GM12892 (cell line): ENCODE data around the gene SLC7A8. TPM values are rescaled to one million over a fixed set of nuclear protein-coding genes. Genes with fewer than 3 reads are reported as not detected.
"Not testable (repeated sequence)": the region's sequence is repeated elsewhere in the genome, so short reads cannot be mapped to it uniquely, and the experiment has no call there.

ENCODE experiments used
- DNase-seq: peaks from one replicate; pipeline ENCODE4 v3.0.0; 2011; ENCODE audit not compliant: insufficient read length
- FAIRE-seq: peaks from 2 replicates; lab custom pipeline; 2011; peaks lifted over from hg19 to GRCh38; lab: Jason Lieb, UNC
- POLR2A ChIP-seq: IDR thresholded peaks from 2 replicates; pipeline ENCODE4 v1.6.1; 2011; ENCODE audit warnings: low read depth, low read length, control low read depth
- POLR2AphosphoS5 ChIP-seq: IDR thresholded peaks from 2 replicates; pipeline ENCODE4 v1.6.1; 2011; ENCODE audit warnings: low read depth, low read length, control low read depth
- TAF1 ChIP-seq: IDR thresholded peaks from 2 replicates; pipeline ENCODE4 v1.6.1; 2011; ENCODE audit warnings: low read depth, mild to moderate bottlenecking, control low read depth, low read length, borderline replicate concordance
- polyA plus RNA-seq: library from polyadenylated mRNA; unstranded; fragments of >200 nt; gene quantifications from one replicate; pipeline ENCODE4 v1.2.1, GENCODE V29; 2012; ENCODE audit warnings: missing spikeins, inconsistent platforms; ENCODE audit not compliant: missing spikeins

SLC7A8 gene
- polyA plus RNA-seq: not detected

- no peak for DNase-seq
- TF ChIP-seq POLR2AphosphoS5 (no peak), TAF1 (no peak), POLR2A (no peak)
- no peak for FAIRE-seq
Measured at GRCh38 chr14:23183479-23183878, at the start of gene SLC7A8. TSS of gene SLC7A8 (minus strand) at chr14:23183660. CDS start at chr14:23182914, 746 bp downstream.

DNA sequence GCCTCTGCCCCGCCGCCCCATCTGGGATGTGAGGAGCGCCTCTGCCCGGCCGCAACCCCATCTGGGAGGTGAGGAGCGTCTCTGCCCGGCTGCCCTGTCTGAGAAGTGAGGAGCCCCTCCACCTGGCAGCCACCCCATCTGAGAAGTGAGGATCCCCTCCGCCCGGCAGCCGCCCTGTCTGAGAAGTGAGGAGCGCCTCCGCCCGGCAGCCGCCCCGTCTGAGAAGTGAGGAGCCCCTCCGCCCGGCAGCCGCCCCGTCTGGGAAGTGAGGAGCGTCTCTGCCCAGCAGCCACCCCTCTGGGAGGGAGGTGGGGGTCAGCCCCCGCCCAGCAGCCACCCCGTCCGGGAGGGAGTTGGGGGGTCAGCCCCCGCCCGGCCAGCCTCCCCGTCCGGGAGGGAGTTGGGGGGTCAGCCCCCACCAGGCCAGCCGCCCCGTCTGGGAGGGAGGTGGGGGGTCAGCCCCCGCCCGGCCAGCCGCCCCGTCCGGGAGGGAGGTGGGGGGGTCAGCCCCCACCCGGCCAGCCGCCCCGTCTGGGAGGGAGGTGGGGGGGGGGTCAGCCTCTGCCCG, 48.9 kb upstream of the SLC7A8 start:
- DNase-seq, FAIRE-seq: not testable (repeated sequence)

- FAIRE-seq: no peak
- TF ChIP-seq POLR2A: no peak
- no peak for TF ChIP-seq POLR2AphosphoS5
- no peak for TF ChIP-seq TAF1
Measured at GRCh38 chr14:23228812-23229211, 45.4 kb upstream of the SLC7A8 start.

DNA sequence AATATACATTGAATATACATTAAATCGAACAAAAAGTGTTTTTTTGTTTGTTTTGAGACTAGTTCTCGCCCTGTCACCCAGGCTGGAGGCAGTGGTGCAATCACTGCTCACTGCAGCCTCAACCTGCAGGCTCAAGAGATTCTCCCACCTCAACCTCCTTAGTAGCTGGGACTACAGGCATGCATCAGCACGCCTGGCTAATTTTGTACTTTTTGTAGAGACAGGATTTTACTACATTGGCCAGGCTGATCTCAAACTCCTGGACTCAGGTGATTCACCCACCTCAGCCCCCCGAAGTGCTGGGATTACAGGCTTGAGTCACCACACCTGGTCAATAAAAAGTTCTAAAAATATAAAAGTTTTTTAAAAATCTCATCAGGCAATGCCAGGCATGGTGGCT, 44.1 kb upstream of the SLC7A8 start:
- TF ChIP-seq POLR2AphosphoS5 (no peak), TAF1 (no peak), POLR2A (no peak)
- FAIRE-seq (no peak), DNase-seq (no peak)

More at GRCh38 chr14:23228812-23229211, 45.4 kb upstream of the SLC7A8 start:
- no peak for DNase-seq

GRCh38 chr14:23224958-23225357, 41.5 kb upstream of the SLC7A8 start:
- not testable (repeated sequence) for DNase-seq, FAIRE-seq

DNA sequence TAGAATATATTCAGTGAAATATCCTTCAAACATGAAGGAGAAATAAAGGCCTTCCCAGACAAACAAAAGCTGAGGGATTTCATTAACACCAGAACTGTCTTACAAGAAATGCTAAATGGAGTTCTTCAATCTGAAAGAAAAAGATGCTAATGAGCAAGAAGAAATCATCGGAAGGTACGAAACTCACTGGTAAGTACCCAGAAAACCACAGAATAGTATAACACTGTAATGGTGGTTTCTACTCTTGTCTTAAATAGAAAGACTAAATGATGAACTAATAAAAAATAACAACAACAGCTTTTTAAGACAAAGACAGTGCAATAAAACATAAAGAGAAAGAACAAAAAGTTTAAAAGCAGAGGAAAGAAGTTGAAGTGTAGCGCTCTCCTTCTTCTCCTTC, 35.6 kb upstream of the SLC7A8 start:
- DNase-seq (no peak), FAIRE-seq (no peak)
- TF ChIP-seq TAF1 (no peak), POLR2AphosphoS5 (no peak), POLR2A (no peak)

- no peak for TF ChIP-seq POLR2A
- TF ChIP-seq POLR2AphosphoS5: no peak
- TF ChIP-seq TAF1: no peak
- no peak for DNase-seq
- FAIRE-seq: no peak
Measured at GRCh38 chr14:23217032-23218020, 33.9 kb upstream of the SLC7A8 start.

DNA sequence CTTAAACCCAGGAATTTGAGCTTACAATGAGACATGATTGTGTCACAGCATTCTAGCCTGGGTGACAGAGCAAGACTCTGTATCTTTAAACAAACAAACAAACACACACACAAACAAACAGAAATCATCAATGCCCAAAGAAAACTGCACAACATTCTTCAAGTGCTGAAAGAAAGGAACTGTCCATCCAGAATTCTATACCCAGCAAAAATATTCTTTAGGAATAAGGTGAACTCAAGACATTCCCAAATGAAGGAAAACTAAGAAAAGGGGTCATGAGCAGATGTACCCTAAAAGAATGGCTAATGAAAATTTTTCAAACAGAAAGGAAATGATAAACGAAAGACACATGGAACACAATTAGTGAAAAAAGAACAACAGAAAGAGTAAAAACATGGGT, 32.0 kb upstream of the SLC7A8 start:
- FAIRE-seq: no peak
- TF ChIP-seq TAF1 (no peak), POLR2AphosphoS5 (no peak), POLR2A (no peak)
- DNase-seq: no peak

- DNase-seq (no peak), FAIRE-seq (no peak)
- TF ChIP-seq POLR2A: no peak
- no peak for TF ChIP-seq TAF1
- TF ChIP-seq POLR2AphosphoS5: no peak
Measured at GRCh38 chr14:23209651-23210423, 26.4 kb upstream of the SLC7A8 start.

GRCh38 chr14:23208324-23208723, 24.9 kb upstream of the SLC7A8 start:
- no peak for DNase-seq
- TF ChIP-seq POLR2AphosphoS5: no peak
- no peak for TF ChIP-seq TAF1
- no peak for TF ChIP-seq POLR2A
- no peak for FAIRE-seq

DNA sequence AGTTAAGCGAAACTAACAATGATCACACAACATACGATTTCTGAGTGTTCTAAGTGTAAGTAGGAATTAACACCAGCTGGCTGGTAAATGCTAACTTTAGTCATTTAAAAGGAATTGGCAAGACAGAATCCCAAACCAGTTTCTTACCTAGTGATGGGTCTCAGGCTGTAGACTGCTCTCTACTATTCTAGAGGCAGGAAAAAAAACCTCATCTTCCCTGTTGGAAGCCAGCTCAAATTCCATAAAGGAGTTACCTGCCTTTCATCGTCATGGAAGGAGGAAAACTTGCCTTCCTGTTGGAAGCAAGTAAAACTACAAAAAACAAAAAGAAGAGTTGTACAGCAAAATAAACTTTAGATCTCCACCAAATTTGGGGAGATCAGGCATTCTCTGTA, 23.7 kb upstream of the SLC7A8 start:
- TF ChIP-seq TAF1: no peak
- no peak for TF ChIP-seq POLR2A
- no peak for TF ChIP-seq POLR2AphosphoS5
- FAIRE-seq (no peak), DNase-seq (no peak)
